HL-60 (cell line): Measurements from ENCODE around the gene ENG.

Source experiments
- DNase-seq, 2 experiments: peaks; one replicate each; pipeline ENCODE4 v3.0.0-alpha.2; 2010 to 2020; ENCODE audit warnings: low read depth in 1 of 2, low spot score in 1 of 2
- H3K27ac ChIP-seq: fragments of 250-450 bp; sonication (Bioruptor Pico); replicated peaks from 2 replicates; pipeline ENCODE4 v1.5.1; 2020; ENCODE audit warnings: mild to moderate bottlenecking, moderate library complexity
- H3K27me3 ChIP-seq: fragments of 250-450 bp; sonication (Bioruptor Pico); 2 replicates; pipeline ENCODE4 v1.5.1; 2021; ENCODE audit warnings: mild to moderate bottlenecking, moderate library complexity; ENCODE audit not compliant: insufficient read depth, poor library complexity, severe bottlenecking
- H3K4me3 ChIP-seq: replicated peaks from 2 replicates; pipeline ENCODE4 v1.5.1; 2011; ENCODE audit warnings: mild to moderate bottlenecking, control low read depth, low read length; ENCODE audit not compliant: insufficient read depth
- CTCF ChIP-seq: IDR thresholded peaks from one replicate; pipeline ENCODE4 v1.5.1; 2011; ENCODE audit warnings: low read length, control low read depth, inconsistent platforms; ENCODE audit not compliant: insufficient read depth
- GABPA ChIP-seq: IDR thresholded peaks from 2 replicates; pipeline ENCODE4 v1.6.1; 2012; ENCODE audit warnings: low read depth
- POLR2AphosphoS5 ChIP-seq: IDR thresholded peaks from 2 replicates; pipeline ENCODE4 v1.6.1; 2012; ENCODE audit warnings: low read depth
- REST ChIP-seq: IDR thresholded peaks from 2 replicates; pipeline ENCODE4 v1.6.1; 2012; ENCODE audit warnings: low read depth; ENCODE audit not compliant: insufficient replicate concordance
- SPI1 ChIP-seq: IDR thresholded peaks from 2 replicates; pipeline ENCODE4 v1.6.1; 2012; ENCODE audit warnings: low read depth, mild to moderate bottlenecking, borderline replicate concordance

ENG gene

GRCh38 chr9:127770583-127770904, 83.9 kb downstream of the ENG start:
- H3K27ac ChIP-seq: no peak overlapping the region; the same call in 1 of the 2 replicates
- H3K4me3 ChIP-seq: peak overlapping the region; percentile 54
- no peak for DNase-seq
- TF ChIP-seq REST (no peak), SPI1 (no peak), GABPA (no peak), CTCF (no peak), POLR2AphosphoS5 (no peak)
- H3K27me3 ChIP-seq: no peaks in the 10 kb centered on the region

GRCh38 chr9:127769929-127770582, 84.4 kb downstream of the ENG start:
- DNase-seq: peak; percentile 52 to 79
- Histone ChIP-seq H3K27me3 (no peaks in the 10 kb centered on the region), H3K27ac (peak overlapping the region; percentile 11), H3K4me3 (no peak overlapping the region)
- no peak for TF ChIP-seq POLR2AphosphoS5
- no peak for TF ChIP-seq GABPA
- no peak for TF ChIP-seq REST
- TF ChIP-seq CTCF: no peak
- no peak for TF ChIP-seq SPI1

- DNase-seq: no peak
- TF ChIP-seq GABPA (no peak), POLR2AphosphoS5 (no peak), SPI1 (no peak), REST (no peak), CTCF (no peak)
Measured at GRCh38 chr9:127769101-127769500, 85.4 kb downstream of the ENG start.

More at GRCh38 chr9:127769101-127769500, 85.4 kb downstream of the ENG start:
- no peaks in the 10 kb centered on the region for H3K27me3 ChIP-seq
- no peak overlapping the region for H3K4me3 ChIP-seq
- no peak overlapping the region for H3K27ac ChIP-seq
